HG02571 (cell line): ENCODE measurements around the gene NR1D1.

ENCODE experiments used
- ATAC-seq: cut with Tn5 transposase; IDR thresholded peaks from one replicate; pipeline ENCODE4 v1.9.1; 2021; ENCODE audit warnings: mild to moderate bottlenecking, moderate library complexity; ENCODE audit not compliant: unreplicated experiment

NR1D1 gene

GRCh38 chr17:40111221-40112128 is 11.1 kb upstream of the NR1D1 start:
- no peak for ATAC-seq

- ATAC-seq: no peak
Observed at GRCh38 chr17:40110026-40110845, 9.8 kb upstream of the NR1D1 start.

- ATAC-seq: no peak
Observed at GRCh38 chr17:40108970-40109824, 8.8 kb upstream of the NR1D1 start.

GRCh38 chr17:40107522-40108174 is 7.3 kb upstream of the NR1D1 start:
- no peak for ATAC-seq

GRCh38 chr17:40106760-40107521 is 6.6 kb upstream of the NR1D1 start:
- ATAC-seq: no peak

- no peak for ATAC-seq
Observed at GRCh38 chr17:40105861-40106759, 5.7 kb upstream of the NR1D1 start.

GRCh38 chr17:40104594-40105486 is 4.5 kb upstream of the NR1D1 start:
- no peak for ATAC-seq

GRCh38 chr17:40103688-40104087 is 3.3 kb upstream of the NR1D1 start:
- no peak for ATAC-seq

- ATAC-seq: no peak
Observed at GRCh38 chr17:40103071-40103661, 2.8 kb upstream of the NR1D1 start.

GRCh38 chr17:40101367-40102210 is 1.2 kb upstream of the NR1D1 start:
- ATAC-seq: no peak

- ATAC-seq: peak; percentile 34
Observed at GRCh38 chr17:40100669-40101366, 429 bp upstream of the NR1D1 start.

GRCh38 chr17:40099619-40100418 is 570 bp downstream of the NR1D1 start:
- no peak for ATAC-seq

- ATAC-seq: peak; percentile 60
Observed at GRCh38 chr17:40098846-40099618, 1.4 kb downstream of the NR1D1 start.
